PFSK-1 (cell line): ENCODE results near the gene TBC1D22A.

Experiments used
- FOXP2 ChIP-seq: optimal IDR thresholded peaks from 2 replicates; pipeline ENCODE3; 2011; ENCODE audit warnings: borderline replicate concordance, control low read depth, inconsistent platforms; ENCODE audit not compliant: insufficient read depth; ENCODE audit errors: extremely low read length, extremely low read depth
- POLR2AphosphoS5 ChIP-seq: IDR thresholded peaks from 2 replicates; pipeline ENCODE4 v1.6.1; 2012; ENCODE audit warnings: low read depth, mild to moderate bottlenecking, control low read depth, low read length, moderate library complexity
- REST ChIP-seq, 2 experiments: IDR thresholded peaks; 2 replicates each; pipeline versions ENCODE4 v1.6.1 to v1.8.0; 2011 to 2012; ENCODE audit warnings: low read depth in 2 of 2, low read length in 2 of 2, control low read depth in 1 of 2, inconsistent platforms in 1 of 2, mild to moderate bottlenecking in 1 of 2, moderate library complexity in 1 of 2; ENCODE audit not compliant: insufficient read depth in 1 of 2
- SIN3A ChIP-seq: IDR thresholded peaks from 2 replicates; pipeline ENCODE4 v1.6.1; 2012; ENCODE audit warnings: mild to moderate bottlenecking, low read length, moderate library complexity, borderline replicate concordance; ENCODE audit not compliant: insufficient read depth
- TAF1 ChIP-seq: IDR thresholded peaks from 2 replicates; pipeline ENCODE4 v1.6.1; 2012; ENCODE audit warnings: low read length, control low read depth, borderline replicate concordance; ENCODE audit not compliant: insufficient read depth

Gene TBC1D22A

GRCh38 chr22:46824344-46824909, 62.0 kb downstream of the TBC1D22A start:
- no peak for TF ChIP-seq SIN3A
- no peak for TF ChIP-seq REST (IDR thresholded peaks at IDR 0.05; ENCODE audit: insufficient read depth in 1 of 2, low read depth in 2 of 2, low read length in 2 of 2)
- no peak for TF ChIP-seq POLR2AphosphoS5
- TF ChIP-seq TAF1, result no peak
- no peak for TF ChIP-seq FOXP2

- TF ChIP-seq SIN3A (no peak), POLR2AphosphoS5 (no peak), FOXP2 (no peak), REST (IDR thresholded peaks at IDR 0.05; ENCODE audit: insufficient read depth in 1 of 2, low read depth in 2 of 2, low read length in 2 of 2) (no peak), TAF1 (no peak)
Measured at GRCh38 chr22:46824980-46825544, 62.6 kb downstream of the TBC1D22A start.

- no peak for TF ChIP-seq SIN3A
- TF ChIP-seq POLR2AphosphoS5, result no peak
- no peak for TF ChIP-seq REST (IDR thresholded peaks at IDR 0.05; ENCODE audit: insufficient read depth in 1 of 2, low read depth in 2 of 2, low read length in 2 of 2)
- TF ChIP-seq TAF1, result no peak
- TF ChIP-seq FOXP2, result no peak
Measured at GRCh38 chr22:46826438-46827135, 64.1 kb downstream of the TBC1D22A start.

GRCh38 chr22:46827136-46827780, 64.8 kb downstream of the TBC1D22A start:
- TF ChIP-seq FOXP2 (no peak), REST (IDR thresholded peaks at IDR 0.05; ENCODE audit: insufficient read depth in 1 of 2, low read depth in 2 of 2, low read length in 2 of 2) (no peak), TAF1 (no peak), POLR2AphosphoS5 (no peak)
